ENCODE measurements around the gene CILP2.

The CILP2 gene

GRCh38 chr19:19541616-19542015, 3.6 kb downstream of the CILP2 start:
- TF ChIP-seq POLR2A (IDR thresholded peaks at IDR 0.05; ENCODE audit: low read depth, low read length) = no peak
- DNase-seq (ENCODE audit: insufficient read length, low spot score) (no peak), FAIRE-seq (no peak)

DNA sequence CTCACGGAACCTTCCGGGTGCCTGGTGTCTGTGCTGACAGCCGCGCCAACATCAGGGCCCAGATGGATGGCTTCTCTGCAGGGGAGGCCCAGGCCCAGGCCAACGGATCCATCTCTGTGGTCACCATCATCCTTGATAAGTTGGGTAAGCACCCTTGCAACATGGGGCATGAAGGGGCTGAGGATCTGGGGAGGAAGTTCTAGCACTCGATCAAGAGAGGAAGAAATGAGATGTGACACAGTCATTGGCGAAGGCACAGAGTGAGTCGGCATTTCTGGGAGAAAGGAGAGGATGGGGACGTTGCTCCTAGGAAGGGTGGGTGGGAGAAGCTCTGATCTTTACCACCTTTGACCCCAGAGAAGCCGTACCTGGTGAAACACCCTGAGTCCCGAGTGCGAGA, 4.4 kb downstream of the CILP2 start:
- no peak for TF ChIP-seq POLR2A (IDR thresholded peaks at IDR 0.05; ENCODE audit: low read depth, low read length)
- no peak for DNase-seq (ENCODE audit: insufficient read length, low spot score)
- FAIRE-seq = no peak

DNA sequence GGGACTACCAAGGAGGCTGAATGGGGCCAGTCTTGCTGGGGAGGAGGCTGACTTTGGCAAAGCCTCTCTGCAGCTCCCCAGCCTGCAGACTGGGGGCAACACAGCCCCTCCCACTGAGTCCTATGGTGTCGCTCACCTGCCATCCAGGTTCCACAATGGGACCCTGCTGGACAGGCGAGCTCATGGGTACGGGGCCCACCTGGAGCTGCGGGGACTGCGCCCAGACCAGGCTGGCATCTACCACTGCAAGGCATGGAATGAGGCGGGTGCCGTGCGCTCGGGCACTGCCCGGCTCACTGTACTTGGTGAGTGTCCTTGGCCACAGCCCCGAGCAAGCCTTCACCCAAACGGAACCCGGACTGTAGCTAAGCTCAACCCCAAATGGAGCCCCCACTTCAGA, 5.0 kb downstream of the CILP2 start:
- DNase-seq (ENCODE audit: insufficient read length, low spot score) (no peak), FAIRE-seq (no peak)
- no peak for TF ChIP-seq POLR2A (IDR thresholded peaks at IDR 0.05; ENCODE audit: low read depth, low read length)

- no peak for FAIRE-seq
- DNase-seq (ENCODE audit: insufficient read length, low spot score) = no peak
- TF ChIP-seq POLR2A (IDR thresholded peaks at IDR 0.05; ENCODE audit: low read depth, low read length) = no peak
Observed at GRCh38 chr19:19543640-19544039, 5.6 kb downstream of the CILP2 start.

DNA sequence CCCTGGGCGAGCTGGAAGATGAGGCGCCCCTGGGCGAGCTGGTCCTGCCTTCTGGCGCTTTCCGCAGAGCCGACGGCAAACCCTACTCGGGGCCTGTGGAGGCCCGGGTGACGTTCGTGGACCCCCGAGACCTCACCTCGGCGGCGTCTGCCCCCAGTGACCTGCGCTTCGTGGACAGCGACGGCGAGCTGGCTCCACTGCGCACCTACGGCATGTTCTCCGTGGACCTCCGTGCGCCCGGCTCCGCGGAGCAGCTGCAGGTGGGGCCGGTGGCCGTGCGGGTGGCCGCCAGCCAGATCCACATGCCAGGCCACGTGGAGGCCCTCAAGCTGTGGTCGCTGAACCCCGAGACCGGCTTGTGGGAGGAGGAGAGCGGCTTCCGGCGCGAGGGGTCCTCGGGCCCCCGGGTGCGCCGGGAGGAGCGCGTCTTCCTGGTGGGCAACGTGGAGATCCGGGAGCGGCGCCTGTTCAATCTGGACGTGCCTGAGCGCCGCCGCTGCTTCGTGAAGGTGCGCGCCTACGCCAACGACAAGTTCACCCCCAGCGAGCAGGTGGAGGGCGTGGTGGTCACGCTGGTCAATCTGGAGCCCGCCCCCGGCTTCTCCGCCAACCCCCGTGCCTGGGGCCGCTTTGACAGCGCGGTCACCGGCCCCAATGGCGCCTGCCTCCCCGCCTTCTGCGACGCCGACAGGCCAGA, 6.3 kb downstream of the CILP2 start:
- FAIRE-seq = no peak
- no peak for DNase-seq (ENCODE audit: insufficient read length, low spot score)
- no peak for TF ChIP-seq POLR2A (IDR thresholded peaks at IDR 0.05; ENCODE audit: low read depth, low read length)

GRCh38 chr19:19544954-19545591, 7.0 kb downstream of the CILP2 start:
- DNase-seq (ENCODE audit: insufficient read length, low spot score) = no peak
- TF ChIP-seq POLR2A (IDR thresholded peaks at IDR 0.05; ENCODE audit: low read depth, low read length) = no peak
- no peak for FAIRE-seq

DNA sequence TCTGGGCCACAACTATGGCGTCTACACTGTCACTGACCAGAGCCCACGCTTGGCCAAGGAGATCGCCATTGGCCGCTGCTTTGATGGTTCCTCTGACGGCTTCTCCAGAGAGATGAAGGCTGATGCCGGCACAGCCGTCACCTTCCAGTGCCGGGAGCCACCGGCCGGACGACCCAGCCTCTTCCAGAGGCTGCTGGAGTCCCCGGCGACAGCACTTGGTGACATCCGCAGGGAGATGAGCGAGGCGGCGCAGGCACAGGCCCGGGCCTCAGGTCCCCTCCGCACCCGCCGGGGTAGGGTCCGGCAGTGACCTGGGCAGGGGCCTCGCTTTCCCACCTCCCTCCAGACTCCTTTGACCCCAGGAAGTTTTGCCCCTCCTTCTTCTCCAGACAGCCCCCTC, 7.6 kb downstream of the CILP2 start:
- TF ChIP-seq POLR2A (IDR thresholded peaks at IDR 0.05; ENCODE audit: low read depth, low read length) = no peak
- no peak for DNase-seq (ENCODE audit: insufficient read length, low spot score)
- FAIRE-seq = no peak

GRCh38 chr19:19546751-19547162, 8.7 kb downstream of the CILP2 start:
- FAIRE-seq (no peak), DNase-seq (ENCODE audit: insufficient read length, low spot score) (no peak)
- no peak for TF ChIP-seq POLR2A (IDR thresholded peaks at IDR 0.05; ENCODE audit: low read depth, low read length)

- TF ChIP-seq POLR2A (IDR thresholded peaks at IDR 0.05; ENCODE audit: low read depth, low read length) = no peak
- no peak for DNase-seq (ENCODE audit: insufficient read length, low spot score)
- FAIRE-seq = no peak
Observed at GRCh38 chr19:19547674-19548336, 9.7 kb downstream of the CILP2 start.

- TF ChIP-seq POLR2A (IDR thresholded peaks at IDR 0.05; ENCODE audit: low read depth, low read length) = no peak
- DNase-seq (ENCODE audit: insufficient read length, low spot score) (no peak), FAIRE-seq (no peak)
Observed at GRCh38 chr19:19548915-19549759, 11.1 kb downstream of the CILP2 start.

GRCh38 chr19:19549804-19550464, 11.9 kb downstream of the CILP2 start:
- FAIRE-seq = no peak
- no peak for DNase-seq (ENCODE audit: insufficient read length, low spot score)
- TF ChIP-seq POLR2A (IDR thresholded peaks at IDR 0.05; ENCODE audit: low read depth, low read length) = no peak

DNA sequence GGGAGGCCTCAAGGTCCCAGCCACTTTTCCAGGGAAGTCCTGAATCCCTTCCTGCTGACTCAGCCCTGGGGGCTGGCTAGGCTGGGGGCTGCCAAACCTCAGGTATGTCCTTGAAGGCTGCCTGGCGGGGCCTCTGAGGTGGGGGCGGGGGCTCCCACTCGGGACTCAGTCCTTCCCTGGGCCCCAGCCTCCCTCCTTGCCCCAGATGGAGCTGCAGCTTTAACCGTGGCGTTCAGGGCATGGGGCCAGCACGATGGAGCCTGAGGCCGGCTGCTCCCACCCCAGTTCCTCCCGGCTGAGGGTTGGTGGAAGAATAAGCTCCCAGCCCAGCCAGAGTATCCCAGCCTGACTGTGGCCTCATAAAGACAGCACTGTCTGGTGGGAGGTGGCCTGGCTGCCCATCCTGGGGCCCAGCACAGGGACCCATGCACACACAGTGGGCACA, 12.4 kb downstream of the CILP2 start:
- no peak for TF ChIP-seq POLR2A (IDR thresholded peaks at IDR 0.05; ENCODE audit: low read depth, low read length)
- DNase-seq (ENCODE audit: insufficient read length, low spot score) (no peak), FAIRE-seq (no peak)

Data from H54 (cell line).